ENCODE results near the gene ZNF543.

Gene ZNF543

DNA sequence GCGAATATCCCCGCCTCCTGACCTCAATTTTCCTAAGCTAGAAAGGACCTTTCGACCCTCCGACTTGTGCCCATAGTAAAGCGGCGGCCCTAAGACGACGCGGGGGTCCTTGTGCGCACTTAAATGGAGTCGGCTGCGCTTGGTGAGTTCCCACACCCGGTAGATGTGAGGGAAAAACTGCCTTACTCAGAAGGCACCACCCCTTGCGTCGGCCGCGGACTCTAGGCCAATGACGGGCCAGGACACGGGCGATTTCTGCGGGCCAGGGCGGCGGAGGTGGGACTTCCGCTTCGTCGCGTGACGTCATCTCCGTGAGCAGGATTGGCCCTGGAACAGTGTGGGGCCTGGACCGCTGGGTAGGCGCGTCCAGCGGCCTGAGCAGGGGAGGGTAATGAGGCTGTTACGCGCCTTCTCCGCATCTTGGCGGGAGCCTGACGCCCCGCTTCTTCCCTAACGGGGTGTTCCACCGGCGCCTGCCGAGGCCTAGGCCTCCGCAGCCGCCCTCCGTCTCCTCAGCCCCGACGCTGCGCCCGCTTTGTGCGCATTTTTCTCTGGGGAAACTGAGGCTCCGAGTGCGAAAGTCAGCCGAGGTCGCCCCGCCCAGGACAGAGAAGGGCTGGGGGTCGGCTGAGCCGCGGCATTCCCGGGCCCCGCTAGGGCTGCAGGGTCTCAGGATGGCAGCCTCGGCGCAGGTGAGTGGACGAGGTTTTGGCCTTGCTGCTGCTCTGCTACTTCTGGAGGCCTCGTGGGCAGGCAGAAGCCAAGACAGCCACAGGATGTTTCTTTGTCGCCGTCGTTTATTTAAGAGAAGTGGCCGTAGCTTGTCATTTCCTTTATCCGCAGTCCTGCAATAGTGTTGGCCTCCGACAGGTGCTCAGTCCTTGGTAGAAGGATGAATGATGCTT lies at the start of gene ZNF543:
Gene ZNF543, plus strand, starts transcription at position 293 of the 905 bp plus-strand sequence. Its CDS starts 382 bp downstream, at position 675.
- H3K4me2 ChIP-seq (ENCODE audit: low read length), result peak within 1 kb of the TSS; percentile 81
- TF ChIP-seq, protein P1, sequence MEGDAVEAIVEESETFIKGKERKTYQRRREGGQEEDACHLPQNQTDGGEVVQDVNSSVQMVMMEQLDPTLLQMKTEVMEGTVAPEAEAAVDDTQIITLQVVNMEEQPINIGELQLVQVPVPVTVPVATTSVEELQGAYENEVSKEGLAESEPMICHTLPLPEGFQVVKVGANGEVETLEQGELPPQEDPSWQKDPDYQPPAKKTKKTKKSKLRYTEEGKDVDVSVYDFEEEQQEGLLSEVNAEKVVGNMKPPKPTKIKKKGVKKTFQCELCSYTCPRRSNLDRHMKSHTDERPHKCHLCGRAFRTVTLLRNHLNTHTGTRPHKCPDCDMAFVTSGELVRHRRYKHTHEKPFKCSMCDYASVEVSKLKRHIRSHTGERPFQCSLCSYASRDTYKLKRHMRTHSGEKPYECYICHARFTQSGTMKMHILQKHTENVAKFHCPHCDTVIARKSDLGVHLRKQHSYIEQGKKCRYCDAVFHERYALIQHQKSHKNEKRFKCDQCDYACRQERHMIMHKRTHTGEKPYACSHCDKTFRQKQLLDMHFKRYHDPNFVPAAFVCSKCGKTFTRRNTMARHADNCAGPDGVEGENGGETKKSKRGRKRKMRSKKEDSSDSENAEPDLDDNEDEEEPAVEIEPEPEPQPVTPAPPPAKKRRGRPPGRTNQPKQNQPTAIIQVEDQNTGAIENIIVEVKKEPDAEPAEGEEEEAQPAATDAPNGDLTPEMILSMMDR (IDR thresholded peaks at IDR 0.05; ENCODE audit: low read length), result no peak
- no peak for TF ChIP-seq EZH2 (IDR thresholded peaks at IDR 0.05; ENCODE audit: borderline replicate concordance, low read length)
- peaks cover 22% of the 10 kb centered on the region for H3K36me3 ChIP-seq (ENCODE audit: insufficient read depth, low read length)
- no peaks in the 10 kb centered on the region for H3F3A ChIP-seq (ENCODE audit: insufficient read depth, low read length)
- peak within 1 kb of the TSS; percentile 90 for H3K9ac ChIP-seq (ENCODE audit: low read length)
- no peaks in the 10 kb centered on the region for H3K9me3 ChIP-seq (ENCODE audit: low read length)
- 0 out of 2 replicates have a peak within 1 kb of the TSS, but pooled peaks have one; percentile 3 for H2AFZ ChIP-seq (ENCODE audit: low read length)
- H3K79me2 ChIP-seq (ENCODE audit: insufficient read depth, low read length), result peaks cover 23% of the 10 kb centered on the region
- no peaks in the 10 kb centered on the region for H3K27me3 ChIP-seq (ENCODE audit: insufficient read depth, low read length)
- H3K27ac ChIP-seq (ENCODE audit: low read depth, low read length, poor library complexity, severe bottlenecking), result peak within 1 kb of the TSS; percentile 34
- peaks cover 24% of the 10 kb centered on the region for H3K4me1 ChIP-seq (ENCODE audit: insufficient read depth, low read length, severe bottlenecking)
- no peaks in the 10 kb centered on the region for H4K20me1 ChIP-seq (ENCODE audit: insufficient read depth, low read length)
- H3K4me3 ChIP-seq (ENCODE audit: low read depth, low read length, poor library complexity, severe bottlenecking), result peak within 1 kb of the TSS; percentile 82
- no peaks in the 10 kb centered on the region for H3K9me2 ChIP-seq (ENCODE audit: low read depth, low read length)

DNA sequence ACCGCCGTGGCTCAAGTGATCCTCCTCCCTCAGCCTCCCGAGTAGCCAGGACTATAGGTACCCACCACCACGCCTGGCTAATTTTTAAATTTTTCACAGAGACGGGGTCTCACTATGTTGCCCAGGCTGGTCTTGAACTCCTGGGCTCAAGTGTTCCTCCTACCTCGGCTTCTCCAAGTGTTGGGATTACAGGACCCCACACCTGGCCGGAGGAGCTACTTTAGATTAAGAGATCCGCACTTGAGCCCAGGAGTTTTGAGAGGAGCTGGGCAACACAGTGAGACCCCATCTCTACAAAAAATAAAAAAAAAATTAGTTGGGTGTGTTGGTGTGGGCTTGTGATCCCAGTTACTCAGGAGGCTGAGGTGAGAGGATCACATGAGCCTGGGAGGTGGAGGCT lies 49.0 kb upstream of the ZNF543 start:
- H2AFZ ChIP-seq (ENCODE audit: low read length), result no peak overlapping the region
- no peak overlapping the region for H3K27ac ChIP-seq (ENCODE audit: low read depth, low read length, poor library complexity, severe bottlenecking)
- H3K4me3 ChIP-seq (ENCODE audit: low read depth, low read length, poor library complexity, severe bottlenecking), result no peak overlapping the region
- no peak overlapping the region for H3K4me2 ChIP-seq (ENCODE audit: low read length)
- H3K9me3 ChIP-seq (ENCODE audit: low read length), result no peaks in the 10 kb centered on the region
- no peaks in the 10 kb centered on the region for H3K79me2 ChIP-seq (ENCODE audit: insufficient read depth, low read length)
- H4K20me1 ChIP-seq (ENCODE audit: insufficient read depth, low read length), result no peaks in the 10 kb centered on the region
- H3K9me2 ChIP-seq (ENCODE audit: low read depth, low read length), result no peaks in the 10 kb centered on the region
- peaks cover 19% of the 10 kb centered on the region for H3K36me3 ChIP-seq (ENCODE audit: insufficient read depth, low read length)
- TF ChIP-seq EZH2 (IDR thresholded peaks at IDR 0.05; ENCODE audit: borderline replicate concordance, low read length), result no peak
- TF ChIP-seq, protein P1 (IDR thresholded peaks at IDR 0.05; ENCODE audit: low read length), result no peak
- no peak overlapping the region for H3K9ac ChIP-seq (ENCODE audit: low read length)
- no peaks in the 10 kb centered on the region for H3F3A ChIP-seq (ENCODE audit: insufficient read depth, low read length)
- peaks cover 10% of the 10 kb centered on the region for H3K4me1 ChIP-seq (ENCODE audit: insufficient read depth, low read length, severe bottlenecking)
- H3K27me3 ChIP-seq (ENCODE audit: insufficient read depth, low read length), result no peaks in the 10 kb centered on the region

DNA sequence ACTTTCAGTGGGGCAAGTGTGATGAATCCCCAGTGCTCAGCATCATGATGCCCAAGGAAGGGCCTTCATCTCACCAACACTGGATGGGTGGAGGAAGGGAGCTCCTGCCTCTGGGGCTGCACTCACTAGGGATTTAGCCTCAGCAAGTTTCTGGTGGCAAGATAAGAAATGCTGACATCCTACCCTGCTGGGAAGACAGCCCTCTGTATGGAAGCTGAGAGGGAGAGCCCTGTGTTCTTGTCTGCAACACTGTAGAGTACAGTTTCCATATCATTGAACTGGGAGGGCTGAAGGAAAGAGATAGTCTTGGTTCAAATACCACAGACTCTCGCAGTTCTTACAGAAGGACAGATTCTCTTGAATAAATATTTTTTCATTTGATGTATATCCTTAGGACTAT lies 47.3 kb upstream of the ZNF543 start:
- Histone ChIP-seq H3K27ac (ENCODE audit: low read depth, low read length, poor library complexity, severe bottlenecking) (no peak overlapping the region), H3K36me3 (ENCODE audit: insufficient read depth, low read length) (peaks cover 14% of the 10 kb centered on the region), H3K4me1 (ENCODE audit: insufficient read depth, low read length, severe bottlenecking) (peaks cover 10% of the 10 kb centered on the region), H3K4me3 (ENCODE audit: low read depth, low read length, poor library complexity, severe bottlenecking) (no peak overlapping the region), H3K4me2 (ENCODE audit: low read length) (no peak overlapping the region), H4K20me1 (ENCODE audit: insufficient read depth, low read length) (no peaks in the 10 kb centered on the region), H3K9me2 (ENCODE audit: low read depth, low read length) (no peaks in the 10 kb centered on the region), H3K79me2 (ENCODE audit: insufficient read depth, low read length) (no peaks in the 10 kb centered on the region), H2AFZ (ENCODE audit: low read length) (no peak overlapping the region), H3K27me3 (ENCODE audit: insufficient read depth, low read length) (no peaks in the 10 kb centered on the region), H3K9ac (ENCODE audit: low read length) (no peak overlapping the region), H3F3A (ENCODE audit: insufficient read depth, low read length) (no peaks in the 10 kb centered on the region), H3K9me3 (ENCODE audit: low read length) (no peaks in the 10 kb centered on the region)
- no peak for TF ChIP-seq EZH2 (IDR thresholded peaks at IDR 0.05; ENCODE audit: borderline replicate concordance, low read length)
- TF ChIP-seq, protein P1 (IDR thresholded peaks at IDR 0.05; ENCODE audit: low read length), result no peak

All from OCI-LY1 (cell line).